ENCODE data around the gene IL5RA. TPM values are rescaled to one million over a fixed set of nuclear protein-coding genes. Genes with fewer than 3 reads are reported as not detected.

Gene IL5RA
- total RNA-seq, 1 donor from 2014 or later = not detected

- Histone ChIP-seq H3K27me3 (no peaks in the 10 kb centered on the region), H3K9me3 (no peaks in the 10 kb centered on the region), H3K36me3 (no peaks in the 10 kb centered on the region), H3K4me3 (no peak overlapping the region), H3K27ac (no peak overlapping the region), H3K4me1 (no peaks in the 10 kb centered on the region)
- TF ChIP-seq CTCF (IDR thresholded peaks at IDR 0.05) (no peak), POLR2A (IDR thresholded peaks at IDR 0.05) (no peak), POLR2AphosphoS5 (IDR thresholded peaks at IDR 0.05; ENCODE audit: insufficient read depth in 1 of 2, low read depth in 1 of 2) (no peak)
- no peak for DNase-seq (ENCODE audit: extremely low spot score in 2 of 2)
- intact Hi-C loops (cut with DNase I) = no loop called here
Observed at GRCh38 chr3:3087716-3088465, 22.3 kb downstream of the IL5RA start.

GRCh38 chr3:3087279-3087678 is 22.9 kb downstream of the IL5RA start:
- no peaks in the 10 kb centered on the region for H3K27me3 ChIP-seq
- H3K36me3 ChIP-seq = no peaks in the 10 kb centered on the region
- no peak for TF ChIP-seq POLR2A (IDR thresholded peaks at IDR 0.05)
- TF ChIP-seq POLR2AphosphoS5 (IDR thresholded peaks at IDR 0.05; ENCODE audit: insufficient read depth in 1 of 2, low read depth in 1 of 2) = no peak
- TF ChIP-seq CTCF (IDR thresholded peaks at IDR 0.05) = no peak
- no peak for DNase-seq (ENCODE audit: extremely low spot score in 2 of 2)
- no peak overlapping the region for H3K27ac ChIP-seq
- H3K9me3 ChIP-seq = no peaks in the 10 kb centered on the region
- H3K4me1 ChIP-seq = no peaks in the 10 kb centered on the region
- intact Hi-C loops (cut with DNase I) = no loop called here
- no peak overlapping the region for H3K4me3 ChIP-seq

GRCh38 chr3:3086239-3086638 is 23.9 kb downstream of the IL5RA start:
- H3K27me3 ChIP-seq = no peaks in the 10 kb centered on the region
- H3K9me3 ChIP-seq = no peaks in the 10 kb centered on the region
- no peak for TF ChIP-seq POLR2AphosphoS5 (IDR thresholded peaks at IDR 0.05; ENCODE audit: insufficient read depth in 1 of 2, low read depth in 1 of 2)
- no peak for TF ChIP-seq CTCF (IDR thresholded peaks at IDR 0.05)
- no peak for TF ChIP-seq POLR2A (IDR thresholded peaks at IDR 0.05)
- no peaks in the 10 kb centered on the region for H3K36me3 ChIP-seq
- intact Hi-C loops (cut with DNase I) = no loop called here
- no peak overlapping the region for H3K27ac ChIP-seq
- no peak for DNase-seq (ENCODE audit: extremely low spot score in 2 of 2)
- no peak overlapping the region for H3K4me3 ChIP-seq
- H3K4me1 ChIP-seq = no peaks in the 10 kb centered on the region

GRCh38 chr3:3085782-3086181 is 24.4 kb downstream of the IL5RA start:
- TF ChIP-seq CTCF (IDR thresholded peaks at IDR 0.05) (no peak), POLR2AphosphoS5 (IDR thresholded peaks at IDR 0.05; ENCODE audit: insufficient read depth in 1 of 2, low read depth in 1 of 2) (no peak), POLR2A (IDR thresholded peaks at IDR 0.05) (no peak)

GRCh38 chr3:3084890-3085289 is 25.3 kb downstream of the IL5RA start:
- intact Hi-C loops (cut with DNase I) = no loop called here
- H3K4me1 ChIP-seq = no peaks in the 10 kb centered on the region
- H3K36me3 ChIP-seq = no peaks in the 10 kb centered on the region
- TF ChIP-seq POLR2AphosphoS5 (IDR thresholded peaks at IDR 0.05; ENCODE audit: insufficient read depth in 1 of 2, low read depth in 1 of 2) (no peak), CTCF (IDR thresholded peaks at IDR 0.05) (no peak), POLR2A (IDR thresholded peaks at IDR 0.05) (no peak)
- H3K4me3 ChIP-seq = no peak overlapping the region
- no peak overlapping the region for H3K27ac ChIP-seq
- no peak for DNase-seq (ENCODE audit: extremely low spot score in 2 of 2)
- no peaks in the 10 kb centered on the region for H3K9me3 ChIP-seq
- no peaks in the 10 kb centered on the region for H3K27me3 ChIP-seq

More at GRCh38 chr3:3085782-3086181, 24.4 kb downstream of the IL5RA start:
- no peaks in the 10 kb centered on the region for H3K9me3 ChIP-seq
- no peak overlapping the region for H3K27ac ChIP-seq
- no peaks in the 10 kb centered on the region for H3K4me1 ChIP-seq
- intact Hi-C loops (cut with DNase I) = no loop called here
- H3K4me3 ChIP-seq = no peak overlapping the region
- no peaks in the 10 kb centered on the region for H3K27me3 ChIP-seq
- DNase-seq (ENCODE audit: extremely low spot score in 2 of 2) = no peak
- H3K36me3 ChIP-seq = no peaks in the 10 kb centered on the region

Data from vagina (tissue), 2 donors.